Fibroblast of pulmonary artery (primary cell): ENCODE data around the gene ZSCAN1.

ENCODE experiments used
- DNase-seq: peaks from one replicate; pipeline ENCODE4 v3.0.0-alpha.2; 2010; ENCODE audit warnings: low read depth
- H3K4me3 ChIP-seq: replicated peaks from 2 replicates; pipeline ENCODE4 v1.5.1; 2011; ENCODE audit warnings: low read depth, mild to moderate bottlenecking, control low read depth, low read length, moderate library complexity
- TF ChIP-seq, protein P1 (sequence below): IDR thresholded peaks from 2 replicates; pipeline ENCODE4 v1.5.1; 2011; ENCODE audit warnings: mild to moderate bottlenecking, control low read depth, low read length, inconsistent platforms; ENCODE audit errors: missing control alignments

Gene ZSCAN1

DNA sequence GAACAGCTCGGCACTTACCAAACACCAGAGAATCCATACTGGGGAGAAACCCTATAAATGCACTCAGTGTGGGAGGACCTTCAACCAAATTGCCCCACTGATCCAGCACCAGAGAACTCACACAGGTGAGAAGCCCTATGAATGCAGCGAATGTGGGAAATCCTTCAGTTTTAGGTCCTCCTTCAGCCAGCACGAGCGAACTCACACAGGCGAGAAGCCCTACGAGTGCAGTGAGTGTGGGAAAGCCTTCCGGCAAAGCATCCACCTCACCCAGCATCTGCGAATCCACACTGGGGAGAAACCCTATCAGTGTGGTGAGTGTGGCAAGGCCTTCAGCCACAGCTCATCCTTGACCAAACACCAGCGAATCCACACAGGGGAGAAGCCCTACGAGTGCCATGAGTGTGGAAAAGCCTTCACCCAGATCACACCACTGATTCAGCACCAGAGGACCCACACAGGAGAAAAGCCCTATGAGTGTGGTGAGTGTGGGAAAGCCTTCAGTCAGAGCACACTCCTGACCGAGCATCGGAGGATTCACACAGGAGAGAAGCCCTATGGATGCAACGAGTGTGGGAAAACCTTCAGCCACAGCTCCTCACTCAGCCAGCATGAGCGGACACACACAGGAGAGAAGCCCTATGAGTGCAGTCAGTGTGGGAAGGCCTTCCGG lies 33.6 kb downstream of the ZSCAN1 start:
- DNase-seq = no peak
- TF ChIP-seq, protein P1, sequence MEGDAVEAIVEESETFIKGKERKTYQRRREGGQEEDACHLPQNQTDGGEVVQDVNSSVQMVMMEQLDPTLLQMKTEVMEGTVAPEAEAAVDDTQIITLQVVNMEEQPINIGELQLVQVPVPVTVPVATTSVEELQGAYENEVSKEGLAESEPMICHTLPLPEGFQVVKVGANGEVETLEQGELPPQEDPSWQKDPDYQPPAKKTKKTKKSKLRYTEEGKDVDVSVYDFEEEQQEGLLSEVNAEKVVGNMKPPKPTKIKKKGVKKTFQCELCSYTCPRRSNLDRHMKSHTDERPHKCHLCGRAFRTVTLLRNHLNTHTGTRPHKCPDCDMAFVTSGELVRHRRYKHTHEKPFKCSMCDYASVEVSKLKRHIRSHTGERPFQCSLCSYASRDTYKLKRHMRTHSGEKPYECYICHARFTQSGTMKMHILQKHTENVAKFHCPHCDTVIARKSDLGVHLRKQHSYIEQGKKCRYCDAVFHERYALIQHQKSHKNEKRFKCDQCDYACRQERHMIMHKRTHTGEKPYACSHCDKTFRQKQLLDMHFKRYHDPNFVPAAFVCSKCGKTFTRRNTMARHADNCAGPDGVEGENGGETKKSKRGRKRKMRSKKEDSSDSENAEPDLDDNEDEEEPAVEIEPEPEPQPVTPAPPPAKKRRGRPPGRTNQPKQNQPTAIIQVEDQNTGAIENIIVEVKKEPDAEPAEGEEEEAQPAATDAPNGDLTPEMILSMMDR = no peak
- no peak overlapping the region for H3K4me3 ChIP-seq

DNA sequence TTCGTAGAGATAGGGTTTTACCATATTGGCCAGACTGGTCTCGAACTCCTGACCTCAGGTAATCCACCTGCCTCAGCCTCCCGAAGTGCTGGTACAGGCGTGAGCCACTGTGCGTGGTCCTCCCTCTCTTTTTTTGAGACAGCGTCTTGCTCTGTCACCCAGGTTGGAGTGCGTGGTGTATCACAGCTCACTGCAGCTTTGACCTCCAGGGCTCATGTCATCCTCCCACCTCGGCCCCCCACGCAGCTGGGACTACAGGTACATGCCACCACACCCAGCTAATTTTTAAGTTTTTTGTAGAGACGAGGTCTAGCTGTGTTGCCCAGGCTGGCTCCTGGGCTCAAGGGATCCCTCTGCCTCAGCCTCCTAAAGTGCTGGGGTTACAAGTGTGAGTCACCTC lies 46.0 kb downstream of the ZSCAN1 start:
- H3K4me3 ChIP-seq = no peak overlapping the region
- no peak for DNase-seq
- TF ChIP-seq, protein P1 = no peak

DNA sequence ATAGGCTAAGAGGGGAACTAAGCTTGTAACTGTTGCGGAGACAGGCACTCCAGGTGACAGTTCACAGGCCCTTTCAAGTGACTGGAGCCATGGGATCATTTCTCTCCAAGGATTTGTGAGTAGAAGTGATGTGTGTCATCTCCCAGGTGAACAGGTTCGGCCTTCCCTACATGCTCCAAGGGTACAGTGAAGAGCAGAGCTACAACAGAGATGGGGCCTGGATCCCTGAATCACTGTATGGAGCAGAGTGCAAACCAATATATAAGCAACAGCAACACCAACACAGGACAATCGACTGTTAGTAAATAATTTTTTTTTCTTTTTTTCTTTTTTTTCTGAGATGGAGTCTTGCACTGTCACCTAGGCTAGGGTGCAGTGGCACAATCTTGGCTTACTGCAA lies 49.2 kb downstream of the ZSCAN1 start:
- DNase-seq = peak; percentile 11
- no peak overlapping the region for H3K4me3 ChIP-seq
- TF ChIP-seq, protein P1 = no peak

DNA sequence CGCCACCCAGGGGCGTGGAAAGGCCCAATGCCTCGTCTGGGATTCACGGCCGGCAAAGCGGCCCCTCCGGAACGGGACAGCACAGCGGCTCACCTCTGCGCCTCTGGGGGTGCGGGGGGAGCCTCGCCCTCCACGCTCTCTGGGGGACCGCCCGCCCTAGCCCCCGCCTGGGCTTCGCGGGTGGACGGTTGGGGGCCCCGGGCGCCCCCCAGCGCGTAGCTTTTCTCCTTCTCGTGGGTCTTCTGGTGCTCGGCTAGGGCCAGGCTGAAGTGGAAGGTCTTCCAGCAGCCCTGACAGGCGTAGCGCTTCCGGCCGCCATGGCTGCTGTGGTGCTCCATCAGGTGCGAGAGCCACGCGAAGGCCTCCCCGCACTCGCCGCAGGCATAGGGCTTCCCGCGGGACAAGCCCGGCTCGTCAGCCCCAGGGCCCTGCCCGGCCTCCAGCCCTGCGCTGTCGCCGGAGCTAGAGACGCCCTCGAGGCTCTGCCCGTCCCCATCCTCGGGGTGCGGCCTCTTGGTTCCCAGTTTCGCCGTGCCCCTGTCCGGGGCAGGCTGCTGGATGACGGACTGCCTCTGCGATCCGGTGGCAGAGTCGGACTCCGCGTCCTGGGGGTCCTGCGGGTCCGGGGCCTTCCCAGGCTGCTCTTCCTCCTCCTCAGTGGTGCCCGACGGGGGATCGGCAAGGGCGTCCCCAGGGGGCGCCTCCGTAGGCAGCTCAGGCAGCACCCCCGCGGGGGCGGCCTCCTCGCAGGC lies 50.9 kb downstream of the ZSCAN1 start:
- TF ChIP-seq, protein P1 = no peak
- no peak overlapping the region for H3K4me3 ChIP-seq
- DNase-seq = no peak

DNA sequence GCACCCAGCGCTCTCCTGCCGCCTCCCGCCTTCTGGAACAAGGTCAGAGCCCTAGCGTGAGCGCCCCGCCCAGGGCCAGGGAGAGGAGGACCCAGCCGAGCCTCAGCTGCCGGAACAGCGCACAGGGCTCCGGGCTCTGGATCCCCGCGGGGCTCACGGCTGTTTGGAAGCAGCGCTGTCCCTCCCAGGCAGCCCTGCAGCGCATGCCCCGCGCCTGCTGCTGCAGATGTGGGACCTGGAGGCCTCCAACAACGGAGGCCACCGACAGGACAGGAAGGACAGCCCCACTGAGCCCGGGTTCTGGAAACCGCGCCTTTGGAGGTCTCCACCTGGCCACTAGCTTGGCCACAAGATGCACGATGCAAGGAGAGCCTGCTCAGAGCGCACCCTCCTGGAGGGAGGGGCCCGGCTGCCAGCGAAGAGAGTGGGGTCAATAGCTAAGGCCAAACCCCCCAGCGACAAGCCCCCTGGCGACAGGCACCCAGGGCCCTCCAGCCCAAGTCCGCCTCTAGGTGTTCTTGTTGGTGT lies 51.6 kb downstream of the ZSCAN1 start:
- DNase-seq = no peak
- H3K4me3 ChIP-seq = no peak overlapping the region
- TF ChIP-seq, protein P1 = no peak

DNA sequence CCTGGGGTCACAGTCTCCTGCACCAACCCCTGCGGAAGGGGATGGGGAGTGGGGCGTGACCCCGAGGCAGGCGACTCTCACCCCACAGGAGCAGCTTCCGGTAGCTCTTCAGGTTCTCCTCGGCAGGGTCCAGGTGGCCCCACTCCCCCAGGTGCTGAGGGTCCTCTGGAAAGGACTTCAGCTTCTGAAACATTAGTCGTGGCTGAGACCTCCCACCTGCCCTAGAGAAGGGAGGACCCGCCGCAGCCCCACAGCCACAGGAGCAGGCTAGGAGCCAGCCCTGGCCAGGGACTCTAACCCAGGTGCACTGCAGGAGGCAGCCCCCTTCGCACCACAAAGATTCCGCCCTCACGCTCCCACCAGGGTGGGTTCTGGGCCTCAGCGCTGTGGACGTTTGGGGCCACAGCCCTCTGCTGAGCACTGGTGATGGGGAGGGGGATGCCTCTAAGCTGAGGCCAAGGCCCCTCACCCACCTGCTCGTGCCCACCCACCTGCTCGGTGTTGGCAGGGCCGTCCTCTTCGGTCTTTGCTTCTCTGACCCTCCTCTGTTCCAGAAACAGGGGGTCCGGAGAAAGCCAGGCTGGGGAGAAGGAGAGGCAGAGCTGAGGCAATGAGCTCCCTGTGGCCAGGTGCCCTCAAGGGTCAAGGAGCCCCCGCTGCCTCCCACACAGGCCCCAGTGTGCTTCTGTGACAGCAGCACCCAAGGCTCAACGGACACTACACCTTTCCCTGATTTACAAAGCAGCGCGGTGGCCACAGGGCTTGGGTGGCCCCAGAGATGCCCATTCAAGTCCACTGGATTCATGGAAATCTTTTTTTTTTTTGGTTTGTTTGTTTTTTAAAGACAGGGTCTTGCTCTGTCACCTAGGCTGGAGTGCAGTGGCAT lies 53.2 kb downstream of the ZSCAN1 start:
- no peak overlapping the region for H3K4me3 ChIP-seq
- no peak for DNase-seq
- TF ChIP-seq, protein P1 = no peak
